ENCODE data around the gene SLIT1. TPM values are rescaled to one million over a fixed set of nuclear protein-coding genes. Genes with fewer than 3 reads are reported as not detected.

Gene SLIT1
- total and polyA plus RNA-seq, 2 of the 8 experiments (the other 6 are each of a cell fraction or from before 2014, with no cell fraction given) = 0.70 to 0.88 TPM

GRCh38 chr10:97006364-97006763, 179.4 kb downstream of the SLIT1 start:
- Histone ChIP-seq H2BK20ac (ENCODE audit: low read length) (no peak overlapping the region), H3K4me2 (ENCODE audit: insufficient read depth in 1 of 2, low read depth in 2 of 2, low read length in 2 of 2) (no peak overlapping the region), H3K4me3 (ENCODE audit: extremely low read depth in 1 of 4, insufficient read depth in 2 of 4, low read depth in 3 of 4, low read length in 4 of 4) (no peak overlapping the region), H2AFZ (ENCODE audit: low read length) (no peak overlapping the region), H4K5ac (ENCODE audit: insufficient read length, low read depth, low read length) (no peak overlapping the region), H3K27ac (ENCODE audit: low read depth, low read length) (no peak overlapping the region), H3K4me1 (replicated peaks in 1 of 4; ENCODE audit: control insufficient read depth in 3 of 4, insufficient read depth in 4 of 4, low read length in 3 of 4) (peaks cover 0 to 4% (median 1%) of the 10 kb centered on the region in 4 experiments; a peak in 4 of 7 replicates), H4K8ac (ENCODE audit: extremely low read depth, insufficient read depth, low read length) (no peak overlapping the region; the same call in 1 of the 2 replicates), H3K36me3 (ENCODE audit: control insufficient read depth in 2 of 4, insufficient read depth in 4 of 4, low read length in 3 of 4) (no peaks in the 10 kb centered on the region), H3K79me1 (ENCODE audit: low read depth, low read length) (no peaks in the 10 kb centered on the region), H2AK5ac (ENCODE audit: low read depth, low read length) (no peak overlapping the region), H4K91ac (replicated peaks; ENCODE audit: insufficient read length, low read length) (no peak overlapping the region), H2BK5ac (ENCODE audit: low read depth, low read length) (no peak overlapping the region), H3K9me3 (ENCODE audit: insufficient read depth in 2 of 2, low read depth in 1 of 2, low read length in 1 of 2) (no peaks in the 10 kb centered on the region), H4K20me1 (replicated peaks in 1 of 2; ENCODE audit: control insufficient read depth in 1 of 2, insufficient read depth in 2 of 2, low read length in 2 of 2) (no peaks in the 10 kb centered on the region), H3K9ac (replicated peaks in 1 of 4; ENCODE audit: extremely low read depth in 1 of 4, low read depth in 3 of 4, low read length in 3 of 4) (no peak overlapping the region), H3K23ac (ENCODE audit: insufficient read length) (no peak overlapping the region), H2BK120ac (replicated peaks; ENCODE audit: low read depth, low read length) (no peak overlapping the region), H3K4ac (replicated peaks; ENCODE audit: insufficient read length, low read depth, low read length) (no peak overlapping the region), H2BK15ac (ENCODE audit: low read length) (no peak overlapping the region), H3K18ac (ENCODE audit: extremely low read depth, low read length) (no peak overlapping the region), H3K27me3 (replicated peaks in 1 of 4; ENCODE audit: control insufficient read depth in 3 of 4, extremely low read depth in 1 of 4, insufficient read depth in 3 of 4, low read length in 3 of 4) (no peaks in the 10 kb centered on the region), H2BK12ac (ENCODE audit: low read depth, low read length) (no peak overlapping the region), H3K56ac (replicated peaks; ENCODE audit: insufficient read length, low read depth, low read length) (no peak overlapping the region), H3K79me2 (ENCODE audit: control insufficient read depth in 1 of 2, insufficient read depth in 2 of 2, low read length in 2 of 2) (no peaks in the 10 kb centered on the region), H3K23me2 (ENCODE audit: low read depth, low read length) (peaks cover 1% of the 10 kb centered on the region; the same call in 1 of the 2 replicates), H3K14ac (ENCODE audit: insufficient read length) (no peak overlapping the region)
- CTCF ChIA-PET (ENCODE audit: partially characterized antibody) = interaction anchor here (1.2 kb wide), 1 partner anchor 12 kb away, joined by 3 read pairs; no protein-coding TSS in a partner anchor
- no peak for FAIRE-seq
- no peak for DNase-seq (ENCODE audit: low read depth in 1 of 2, low spot score in 2 of 2)
- POLR2A ChIA-PET (ENCODE audit: partially characterized antibody) = no interaction called here
- WGBS, 2 experiments (ENCODE audit: extremely low coverage in 1 of 2, insufficient coverage in 1 of 2, insufficient read length in 1 of 2, insufficient replicate concordance in 2 of 2, low coverage in 1 of 2, low lambda C conversion rate in 2 of 2, missing lambda C conversion rate in 1 of 2) = 88% methylated on average over 6 of the region's 6 CpGs; no CpG with 5 or more reads in 1 of the 2 experiments
- TF ChIP-seq SP1 (IDR thresholded peaks at IDR 0.05; ENCODE audit: low read depth, low read length) (no peak), RBBP5 (IDR thresholded peaks at IDR 0.05; ENCODE audit: borderline replicate concordance, low read depth, low read length) (no peak), KDM4A (IDR thresholded peaks at IDR 0.05; ENCODE audit: low read depth, low read length, severe bottlenecking) (no peak), TCF12 (IDR thresholded peaks at IDR 0.05; ENCODE audit: low read depth, low read length) (no peak), POLR2AphosphoS5 (IDR thresholded peaks at IDR 0.05; ENCODE audit: low read depth, low read length) (no peak), BRCA1 (IDR thresholded peaks at IDR 0.05; ENCODE audit: low read depth, low read length) (no peak), JUND (IDR thresholded peaks at IDR 0.05; ENCODE audit: low read length) (no peak), SIN3A (conservative IDR thresholded peaks at IDR 0.05 in 1 of 2, IDR thresholded peaks at IDR 0.05 in 1 of 2; ENCODE audit: low read depth in 1 of 2, low read length in 2 of 2) (no peak), EGR1 (IDR thresholded peaks at IDR 0.05; ENCODE audit: borderline replicate concordance, low read depth, low read length) (no peak), BCL11A (IDR thresholded peaks at IDR 0.05; ENCODE audit: low read depth in 2 of 2, low read length in 2 of 2) (no peak), GTF2F1 (IDR thresholded peaks at IDR 0.05; ENCODE audit: borderline replicate concordance, low read depth, low read length) (no peak), MAX (IDR thresholded peaks at IDR 0.05) (no peak), TAF1 (IDR thresholded peaks at IDR 0.05; ENCODE audit: low read depth, low read length) (no peak), RXRA (IDR thresholded peaks at IDR 0.05; ENCODE audit: insufficient read depth, low read depth, low read length) (no peak), CHD1 (IDR thresholded peaks at IDR 0.05; ENCODE audit: low read depth, low read length) (no peak)

All from H1 (cell line).